ENCODE measurements around the gene LYST.

DNA sequence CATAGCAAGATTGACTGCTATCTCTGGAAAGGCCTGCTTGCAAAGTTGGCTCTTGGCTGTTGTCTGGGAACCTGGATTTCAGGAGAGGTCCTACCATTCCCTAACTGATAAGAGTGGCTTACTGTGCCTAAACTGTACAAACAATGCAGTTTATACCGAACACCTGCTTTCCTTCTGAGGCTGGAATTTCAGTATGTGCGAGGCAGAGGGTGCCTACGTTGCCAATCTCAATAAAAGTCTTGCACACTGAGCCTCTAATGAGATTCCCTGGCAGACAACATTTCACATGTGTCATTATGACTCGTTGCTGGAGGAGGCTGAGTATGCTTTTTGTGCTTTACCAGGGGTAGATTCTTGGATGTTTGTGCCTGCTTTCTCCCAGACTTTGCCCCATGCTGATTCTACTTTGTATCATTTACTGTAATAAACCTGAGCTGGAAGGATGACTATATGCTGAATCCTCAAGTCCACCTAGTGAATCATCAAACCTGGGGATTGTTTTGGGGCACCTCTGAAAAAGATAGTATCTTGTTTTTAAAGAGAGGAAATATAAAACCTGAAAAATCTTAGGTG is 158.2 kb downstream of the LYST start:
- TF ChIP-seq, protein P1, sequence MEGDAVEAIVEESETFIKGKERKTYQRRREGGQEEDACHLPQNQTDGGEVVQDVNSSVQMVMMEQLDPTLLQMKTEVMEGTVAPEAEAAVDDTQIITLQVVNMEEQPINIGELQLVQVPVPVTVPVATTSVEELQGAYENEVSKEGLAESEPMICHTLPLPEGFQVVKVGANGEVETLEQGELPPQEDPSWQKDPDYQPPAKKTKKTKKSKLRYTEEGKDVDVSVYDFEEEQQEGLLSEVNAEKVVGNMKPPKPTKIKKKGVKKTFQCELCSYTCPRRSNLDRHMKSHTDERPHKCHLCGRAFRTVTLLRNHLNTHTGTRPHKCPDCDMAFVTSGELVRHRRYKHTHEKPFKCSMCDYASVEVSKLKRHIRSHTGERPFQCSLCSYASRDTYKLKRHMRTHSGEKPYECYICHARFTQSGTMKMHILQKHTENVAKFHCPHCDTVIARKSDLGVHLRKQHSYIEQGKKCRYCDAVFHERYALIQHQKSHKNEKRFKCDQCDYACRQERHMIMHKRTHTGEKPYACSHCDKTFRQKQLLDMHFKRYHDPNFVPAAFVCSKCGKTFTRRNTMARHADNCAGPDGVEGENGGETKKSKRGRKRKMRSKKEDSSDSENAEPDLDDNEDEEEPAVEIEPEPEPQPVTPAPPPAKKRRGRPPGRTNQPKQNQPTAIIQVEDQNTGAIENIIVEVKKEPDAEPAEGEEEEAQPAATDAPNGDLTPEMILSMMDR (IDR thresholded peaks at IDR 0.05): no peak
- TF ChIP-seq POLR2AphosphoS5 (IDR thresholded peaks at IDR 0.05) (no peak), EP300 (IDR thresholded peaks at IDR 0.05; ENCODE audit: low read depth) (no peak)
